Left ventricle myocardium inferior (tissue), 1 donor: ENCODE measurements around the gene FBXO31. TPM values are rescaled to one million over a fixed set of nuclear protein-coding genes. Genes with fewer than 3 reads are reported as not detected.
A peak's percentile ranks its signal among the peaks of the same experiment; 100 is the strongest.

Experiments used
- DNase-seq: peaks from one replicate; pipeline ENCODE4 v3.0.0-alpha.2; 2020
- H3K27ac ChIP-seq: fragments of 200-600 bp; replicated peaks from 2 replicates; pipeline ENCODE4 v1.8.0; 2021
- H3K27me3 ChIP-seq: fragments of 200-600 bp; 2 replicates; pipeline ENCODE4 v1.8.0; 2021; ENCODE audit warnings: low read depth
- H3K36me3 ChIP-seq: fragments of 200-600 bp; 2 replicates; pipeline ENCODE4 v1.8.0; 2021
- H3K4me1 ChIP-seq: fragments of 200-600 bp; 2 replicates; pipeline ENCODE4 v1.8.0; 2021
- H3K4me3 ChIP-seq: fragments of 200-600 bp; 2 replicates; pipeline ENCODE4 v1.8.0; 2021; ENCODE audit warnings: mild to moderate bottlenecking, moderate library complexity
- H3K9me3 ChIP-seq: fragments of 200-600 bp; replicated peaks from 2 replicates; pipeline ENCODE4 v1.8.0; 2021
- CTCF ChIP-seq: fragments of 200-600 bp; IDR thresholded peaks from 2 replicates; pipeline ENCODE4 v1.8.0; 2021; ENCODE audit warnings: antibody characterized with exemption, mild to moderate bottlenecking, borderline replicate concordance
- intact Hi-C: fragments of 100-400 bp; cut with micrococcal nuclease; formaldehyde crosslinking; loops from one replicate; pipeline ENCODE4 v1.11.0; 2022
- total RNA-seq: library from RNA; stranded (reverse); fragmentation: NEBNext Ultra II Directional; extraction: Animal tissue kit (Norgen Biotek cat#: 25700); gene quantifications from one replicate; pipeline ENCODE4 v1.2.1, GENCODE V29; 2021
- donor health status: DM: no; HTN: yes; CAD: no; lungs with severe emphysema.

FBXO31 gene
- total RNA-seq, 1 donor from 2014 or later: 74.5 TPM

- peaks cover 91% of the 10 kb centered on the region for H3K4me1 ChIP-seq
- no peaks in the 10 kb centered on the region for H3K27me3 ChIP-seq
- H3K4me3 ChIP-seq: no peak overlapping the region
- H3K9me3 ChIP-seq: no peaks in the 10 kb centered on the region
- DNase-seq: no peak
- intact Hi-C loops: no loop called here
- no peak for TF ChIP-seq CTCF
- no peak overlapping the region for H3K27ac ChIP-seq
- no peaks in the 10 kb centered on the region for H3K36me3 ChIP-seq
Observed at GRCh38 chr16:87372305-87372704, 11.3 kb downstream of the FBXO31 start.

- peak overlapping the region; percentile 59 for H3K27ac ChIP-seq
Observed at GRCh38 chr16:87371261-87371866, 12.2 kb downstream of the FBXO31 start.

GRCh38 chr16:87369796-87370719 is 13.5 kb downstream of the FBXO31 start:
- Histone ChIP-seq H3K4me3 (no peak overlapping the region), H3K9me3 (no peaks in the 10 kb centered on the region), H3K36me3 (peaks cover 4% of the 10 kb centered on the region), H3K4me1 (peaks cover 84% of the 10 kb centered on the region), H3K27ac (peak overlapping the region; percentile 59), H3K27me3 (no peaks in the 10 kb centered on the region)
- intact Hi-C loops: no loop called here
- peak; percentile 17 for TF ChIP-seq CTCF
- peak; percentile 50 for DNase-seq

More at GRCh38 chr16:87371261-87371866, 12.2 kb downstream of the FBXO31 start:
- intact Hi-C loops: no loop called here
- no peaks in the 10 kb centered on the region for H3K9me3 ChIP-seq
- H3K4me1 ChIP-seq: peaks cover 89% of the 10 kb centered on the region
- no peak overlapping the region for H3K4me3 ChIP-seq
- TF ChIP-seq CTCF: no peak
- no peak for DNase-seq
- H3K36me3 ChIP-seq: no peaks in the 10 kb centered on the region
- no peaks in the 10 kb centered on the region for H3K27me3 ChIP-seq

GRCh38 chr16:87369117-87369765 is 14.3 kb downstream of the FBXO31 start:
- Histone ChIP-seq H3K36me3 (peaks cover 4% of the 10 kb centered on the region), H3K9me3 (no peaks in the 10 kb centered on the region), H3K27ac (peak overlapping the region; percentile 59), H3K4me1 (peaks cover 84% of the 10 kb centered on the region), H3K27me3 (no peaks in the 10 kb centered on the region), H3K4me3 (no peak overlapping the region)
- intact Hi-C loops: no loop called here
- no peak for DNase-seq
- no peak for TF ChIP-seq CTCF

GRCh38 chr16:87368029-87368770 is 15.4 kb downstream of the FBXO31 start:
- Histone ChIP-seq H3K4me3 (no peak overlapping the region), H3K27ac (peak overlapping the region; percentile 59), H3K4me1 (peaks cover 91% of the 10 kb centered on the region), H3K9me3 (no peaks in the 10 kb centered on the region), H3K27me3 (no peaks in the 10 kb centered on the region), H3K36me3 (peaks cover 4% of the 10 kb centered on the region)
- no peak for TF ChIP-seq CTCF
- intact Hi-C loops: no loop called here
- no peak for DNase-seq
